GM19452 (cell line): ENCODE data around the gene KLF17.

Source experiments
- ATAC-seq: cut with Tn5 transposase; IDR thresholded peaks from one replicate; pipeline ENCODE4 v1.9.1; 2021; ENCODE audit not compliant: unreplicated experiment

KLF17 gene

GRCh38 chr1:44151332-44151731, 32.7 kb downstream of the KLF17 start:
- ATAC-seq: no peak

GRCh38 chr1:44151808-44152207, 33.2 kb downstream of the KLF17 start:
- ATAC-seq: no peak

GRCh38 chr1:44152692-44153091, 34.1 kb downstream of the KLF17 start:
- no peak for ATAC-seq

- no peak for ATAC-seq
Observed at GRCh38 chr1:44154049-44154448, 35.4 kb downstream of the KLF17 start.

- ATAC-seq: no peak
Observed at GRCh38 chr1:44157903-44158302, 39.3 kb downstream of the KLF17 start.

- ATAC-seq: no peak
Observed at GRCh38 chr1:44158871-44159270, 40.2 kb downstream of the KLF17 start.

GRCh38 chr1:44161546-44161945, 42.9 kb downstream of the KLF17 start:
- ATAC-seq: no peak

- no peak for ATAC-seq
Observed at GRCh38 chr1:44168520-44169098, 50.0 kb downstream of the KLF17 start.

GRCh38 chr1:44170281-44170823, 51.7 kb downstream of the KLF17 start:
- no peak for ATAC-seq

GRCh38 chr1:44174630-44175029, 56.0 kb downstream of the KLF17 start:
- no peak for ATAC-seq
